Measurements from ENCODE around the gene DSC1.

Gene DSC1

GRCh38 chr18:31120594-31120993 is 42.1 kb downstream of the DSC1 start:
- no peak for TF ChIP-seq CTCF (IDR thresholded peaks at IDR 0.05)

- TF ChIP-seq CTCF (IDR thresholded peaks at IDR 0.05): no peak
These were observed 45.6 kb downstream of the DSC1 start for GRCh38 chr18:31116853-31117595.

- TF ChIP-seq CTCF (IDR thresholded peaks at IDR 0.05): no peak
These were observed 49.9 kb downstream of the DSC1 start for GRCh38 chr18:31112804-31113203.

- TF ChIP-seq CTCF (IDR thresholded peaks at IDR 0.05): no peak
These were observed 56.9 kb downstream of the DSC1 start for GRCh38 chr18:31105733-31106132.

- no peak for TF ChIP-seq CTCF (IDR thresholded peaks at IDR 0.05)
These were observed 58.2 kb downstream of the DSC1 start for GRCh38 chr18:31104444-31104843.

GRCh38 chr18:31103423-31103822 is 59.2 kb downstream of the DSC1 start:
- TF ChIP-seq CTCF (IDR thresholded peaks at IDR 0.05): no peak

GRCh38 chr18:31102941-31103340 is 59.7 kb downstream of the DSC1 start:
- no peak for TF ChIP-seq CTCF (IDR thresholded peaks at IDR 0.05)
